HEK293T (cell line): ENCODE measurements around the gene MID1.
A peak's percentile ranks its signal among the peaks of the same experiment; 100 is the strongest.

Experiments
- CTCF ChIA-PET: fragments of 350-600 bp; formaldehyde crosslinking; extraction: SDS; loops from one replicate; lab custom pipeline; 2021; ENCODE audit warnings: antibody characterized with exemption, inconsistent platforms; lab: Yijun Ruan, JAX
- POLR2A ChIA-PET: fragments of 350-600 bp; formaldehyde crosslinking; extraction: SDS; loops from one replicate; lab custom pipeline; 2020; ENCODE audit warnings: antibody characterized with exemption, inconsistent platforms; lab: Yijun Ruan, JAX
- DNase-seq: peaks from one replicate; pipeline ENCODE4 v3.0.0; 2012; ENCODE audit warnings: mixed read lengths; ENCODE audit errors: extremely low spot score
- ARNT ChIP-seq: fragments of 450-650 bp; IDR thresholded peaks from 2 replicates; pipeline ENCODE4 v1.6.1; 2017; ENCODE audit warnings: mild to moderate bottlenecking
- BHLHE40 ChIP-seq: fragments of 450-650 bp; IDR thresholded peaks from 2 replicates; pipeline ENCODE4 v1.6.1; 2016; ENCODE audit warnings: mild to moderate bottlenecking, moderate library complexity, borderline replicate concordance
- CTBP1 ChIP-seq: fragments of 450-650 bp; IDR thresholded peaks from 2 replicates; pipeline ENCODE4 v1.6.1; 2016; ENCODE audit warnings: borderline replicate concordance
- ELF4 ChIP-seq: fragments of 450-650 bp; IDR thresholded peaks from 2 replicates; pipeline ENCODE4 v1.6.1; 2017; ENCODE audit warnings: antibody characterized with exemption
- FOXA1 ChIP-seq: fragments of 450-650 bp; IDR thresholded peaks from 2 replicates; pipeline ENCODE4 v1.6.1; 2016; ENCODE audit warnings: mild to moderate bottlenecking
- FOXK2 ChIP-seq: fragments of 450-650 bp; IDR thresholded peaks from 2 replicates; pipeline ENCODE4 v1.6.1; 2016; ENCODE audit warnings: mild to moderate bottlenecking
- FOXM1 ChIP-seq: fragments of 450-650 bp; IDR thresholded peaks from 2 replicates; pipeline ENCODE4 v1.6.1; 2017; ENCODE audit warnings: mild to moderate bottlenecking, borderline replicate concordance
- HDGF ChIP-seq: fragments of 450-650 bp; IDR thresholded peaks from 2 replicates; pipeline ENCODE4 v1.6.1; 2017; ENCODE audit warnings: antibody characterized with exemption, borderline replicate concordance
- L3MBTL2 ChIP-seq: fragments of 450-650 bp; conservative IDR thresholded peaks from 2 replicates; pipeline ENCODE4 v1.6.1; 2016; ENCODE audit warnings: mild to moderate bottlenecking
- LEF1 ChIP-seq: fragments of 450-650 bp; IDR thresholded peaks from 2 replicates; pipeline ENCODE4 v1.6.1; 2017; ENCODE audit warnings: mild to moderate bottlenecking, borderline replicate concordance
- NFRKB ChIP-seq: fragments of 450-650 bp; IDR thresholded peaks from 2 replicates; pipeline ENCODE4 v1.6.1; 2016; ENCODE audit warnings: mild to moderate bottlenecking, moderate library complexity
- PKNOX1 ChIP-seq: fragments of 450-650 bp; IDR thresholded peaks from 2 replicates; pipeline ENCODE4 v1.6.1; 2016
- SP1 ChIP-seq: fragments of 450-650 bp; IDR thresholded peaks from 2 replicates; pipeline ENCODE4 v1.6.1; 2017
- SUZ12 ChIP-seq: fragments of 450-650 bp; IDR thresholded peaks from 2 replicates; pipeline ENCODE4 v1.6.1; 2016; ENCODE audit warnings: mild to moderate bottlenecking
- TARDBP ChIP-seq: fragments of 450-650 bp; IDR thresholded peaks from 2 replicates; pipeline ENCODE4 v1.6.1; 2016
- ZNF384 ChIP-seq: fragments of 450-650 bp; IDR thresholded peaks from 2 replicates; pipeline ENCODE4 v1.6.1; 2016

The MID1 gene

GRCh38 chrX:10569946-10570345, 50.4 kb downstream of the MID1 start:
- POLR2A ChIA-PET, result interaction anchor here (1.1 kb wide), 1 partner anchor 50 kb away, joined by 3 read pairs; the partner anchor contains the start of gene MID1
- TF ChIP-seq BHLHE40 (no peak), L3MBTL2 (no peak), HDGF (no peak), LEF1 (no peak), ARNT (no peak), FOXA1 (no peak), PKNOX1 (no peak), SP1 (no peak), FOXM1 (no peak), FOXK2 (no peak), SUZ12 (no peak), CTBP1 (no peak)
- CTCF ChIA-PET, result interaction anchor here (0.6 kb wide), 1 partner anchor 34 kb away, joined by 4 read pairs; no protein-coding TSS in a partner anchor
- no peak for DNase-seq

GRCh38 chrX:10568428-10568827, 52.0 kb downstream of the MID1 start:
- no peak for DNase-seq
- TF ChIP-seq ELF4 (no peak), L3MBTL2 (no peak), LEF1 (no peak), FOXK2 (no peak), HDGF (no peak), NFRKB (no peak), ZNF384 (no peak), TARDBP (no peak), CTBP1 (no peak), SUZ12 (no peak), SP1 (no peak), ARNT (no peak)
- ChIA-PET CTCF (interaction anchor here (1.2 kb wide), 1 partner anchor 47 kb away, joined by 3 read pairs; no protein-coding TSS in a partner anchor), POLR2A (no interaction called here)

- POLR2A ChIA-PET, result no interaction called here
- CTCF ChIA-PET, result no interaction called here
- no peak for DNase-seq
- TF ChIP-seq PKNOX1, result no peak
- TF ChIP-seq FOXK2, result no peak
- TF ChIP-seq L3MBTL2, result no peak
- TF ChIP-seq SUZ12, result no peak
These were observed 53.2 kb downstream of the MID1 start for GRCh38 chrX:10567136-10567535.

GRCh38 chrX:10566716-10567097, 53.7 kb downstream of the MID1 start:
- no peak for DNase-seq
- ChIA-PET CTCF (no interaction called here), POLR2A (no interaction called here)

GRCh38 chrX:10564484-10564883, 55.9 kb downstream of the MID1 start:
- POLR2A ChIA-PET, result no interaction called here
- CTCF ChIA-PET, result no interaction called here
- DNase-seq, result no peak
- TF ChIP-seq FOXK2 (no peak), SP1 (no peak), NFRKB (no peak), LEF1 (no peak), L3MBTL2 (no peak), FOXA1 (no peak), CTBP1 (no peak), ZNF384 (no peak), FOXM1 (no peak), TARDBP (no peak), ARNT (no peak), BHLHE40 (no peak), PKNOX1 (no peak), SUZ12 (no peak)

More at GRCh38 chrX:10566716-10567097, 53.7 kb downstream of the MID1 start:
- TF ChIP-seq L3MBTL2 (no peak), SP1 (no peak)

GRCh38 chrX:10557166-10557565, 63.2 kb downstream of the MID1 start:
- POLR2A ChIA-PET, result no interaction called here
- DNase-seq, result no peak
- CTCF ChIA-PET, result interaction anchor here (0.5 kb wide), 1 partner anchor 12 kb away, joined by 3 read pairs; no protein-coding TSS in a partner anchor
- TF ChIP-seq TARDBP, result no peak
- no peak for TF ChIP-seq ARNT

- TF ChIP-seq PKNOX1, result peak; percentile 73
- TF ChIP-seq NFRKB, result no peak
- TF ChIP-seq LEF1, result no peak
- CTCF ChIA-PET, result interaction anchor here (1.3 kb wide), 1 partner anchor 366 kb away, joined by 3 read pairs; no protein-coding TSS in a partner anchor
- POLR2A ChIA-PET, result interaction anchor here (0.6 to 1.1 kb wide), 2 partner anchors 63 to 64 kb away, joined by 3 read pairs; partner anchors contain the start of gene MID1
These were observed 64.0 kb downstream of the MID1 start for GRCh38 chrX:10556405-10556804.

More at GRCh38 chrX:10556405-10556804, 64.0 kb downstream of the MID1 start:
- no peak for DNase-seq
